GM12891 (cell line): ENCODE results near the gene SIRPB2.

ENCODE experiments used
- PAX5 ChIP-seq: IDR thresholded peaks from 2 replicates; pipeline ENCODE4 v1.6.1; 2011; ENCODE audit warnings: low read length, moderate library complexity, mild to moderate bottlenecking; ENCODE audit not compliant: insufficient read depth, severe bottlenecking
- POLR2A ChIP-seq: IDR thresholded peaks from 2 replicates; pipeline ENCODE4 v1.6.1; 2011; ENCODE audit warnings: low read depth, low read length, control low read depth
- POLR2AphosphoS5 ChIP-seq: IDR thresholded peaks from 2 replicates; pipeline ENCODE4 v1.6.1; 2011; ENCODE audit warnings: low read depth, low read length, control low read depth
- POU2F2 ChIP-seq: IDR thresholded peaks from 2 replicates; pipeline ENCODE4 v1.6.1; 2011; ENCODE audit warnings: low read depth, mild to moderate bottlenecking, control low read depth, low read length, moderate library complexity
- SPI1 ChIP-seq: IDR thresholded peaks from 2 replicates; pipeline ENCODE4 v1.6.1; 2011; ENCODE audit warnings: low read depth, low read length, control low read depth
- TAF1 ChIP-seq: IDR thresholded peaks from 2 replicates; pipeline ENCODE4 v1.6.1; 2011; ENCODE audit warnings: low read depth, low read length, control low read depth

DNA sequence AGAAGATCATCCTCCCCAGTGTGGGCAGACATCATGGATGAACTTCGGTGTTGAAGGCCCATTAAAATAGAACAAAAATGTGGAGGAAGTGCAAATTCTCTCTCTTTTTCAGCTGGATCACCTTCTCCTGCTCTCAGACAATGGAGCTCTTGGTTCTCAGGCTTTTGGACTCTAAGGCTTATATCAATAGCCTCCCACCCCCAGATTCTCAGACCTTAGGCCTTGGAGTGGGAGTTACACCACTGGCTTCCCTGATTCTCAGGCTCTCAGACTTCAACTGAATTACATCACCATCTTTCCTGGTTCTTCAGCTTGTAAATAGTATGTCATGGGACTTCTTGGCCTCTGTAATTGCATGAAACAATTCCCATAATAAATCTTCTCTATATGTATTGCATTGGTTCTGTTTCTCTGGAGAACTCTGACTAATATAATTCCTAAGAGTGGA is 61.2 kb downstream of the SIRPB2 start:
- TF ChIP-seq POLR2A (no peak), SPI1 (no peak), POU2F2 (no peak), POLR2AphosphoS5 (no peak), TAF1 (no peak), PAX5 (no peak)
